ENCODE measurements around the gene SCAI. TPM values are rescaled to one million over a fixed set of nuclear protein-coding genes. Genes with fewer than 3 reads are reported as not detected.

Gene SCAI
- total RNA-seq, 1 experiment from 2014 or later = 4.7 TPM

- in situ Hi-C loops (cut with HindIII; ENCODE audit: low pct_unique_long_range_greater_than_20kb, low sequenced_read_pairs) = no loop called here
- DNase-seq (ENCODE audit: low read depth, low spot score) (no peak), ATAC-seq (no peak)
- ChIA-PET CTCF (no interaction called here), POLR2A (no interaction called here)
- Histone ChIP-seq H3K27ac (ENCODE audit: low read length) (no peak overlapping the region), H3K9me3 (ENCODE audit: control insufficient read depth, insufficient read depth, low read depth, low read length) (no peaks in the 10 kb centered on the region), H3K4me1 (ENCODE audit: control insufficient read depth, insufficient read depth, low read length) (no peaks in the 10 kb centered on the region), H3K27me3 (ENCODE audit: control insufficient read depth, insufficient read depth, low read length) (no peaks in the 10 kb centered on the region), H3K4me3 (ENCODE audit: low read depth in 2 of 2, low read length in 2 of 2) (no peak overlapping the region), H3K36me3 (ENCODE audit: control insufficient read depth, insufficient read depth, low read length) (no peaks in the 10 kb centered on the region)
- no peak for TF ChIP-seq REST (IDR thresholded peaks at IDR 0.05; ENCODE audit: insufficient read depth in 1 of 2, low read depth in 2 of 2, low read length in 1 of 2)
- TF ChIP-seq POLR2AphosphoS5 (IDR thresholded peaks at IDR 0.05; ENCODE audit: low read depth, low read length) = no peak
- no peak for TF ChIP-seq SIN3A (IDR thresholded peaks at IDR 0.05; ENCODE audit: borderline replicate concordance, insufficient read depth, low read depth, low read length)
- TF ChIP-seq TCF7L2 (IDR thresholded peaks at IDR 0.05; ENCODE audit: low read depth, low read length) = no peak
- no peak for TF ChIP-seq CTCF (IDR thresholded peaks at IDR 0.05)
- BruUV-seq (replicated peaks) = no TSS peak
- intact Hi-C loops (cut with micrococcal nuclease; ENCODE audit: unreplicated experiment) = no loop called here
Measured at GRCh38 chr9:124906966-124907365, 236.4 kb downstream of the SCAI start.

- Histone ChIP-seq H3K4me1 (ENCODE audit: control insufficient read depth, insufficient read depth, low read length) (no peaks in the 10 kb centered on the region), H3K27me3 (ENCODE audit: control insufficient read depth, insufficient read depth, low read length) (no peaks in the 10 kb centered on the region), H3K4me3 (ENCODE audit: low read depth in 2 of 2, low read length in 2 of 2) (no peak overlapping the region), H3K9me3 (ENCODE audit: control insufficient read depth, insufficient read depth, low read depth, low read length) (no peaks in the 10 kb centered on the region), H3K27ac (ENCODE audit: low read length) (no peak overlapping the region), H3K36me3 (ENCODE audit: control insufficient read depth, insufficient read depth, low read length) (no peaks in the 10 kb centered on the region; the same call in 1 of the 2 replicates)
- POLR2A ChIA-PET = no interaction called here
- in situ Hi-C loops (cut with HindIII; ENCODE audit: low pct_unique_long_range_greater_than_20kb, low sequenced_read_pairs) (no loop called here), intact Hi-C loops (cut with micrococcal nuclease; ENCODE audit: unreplicated experiment) (no loop called here)
- TF ChIP-seq SIN3A (IDR thresholded peaks at IDR 0.05; ENCODE audit: borderline replicate concordance, insufficient read depth, low read depth, low read length) (no peak), POLR2AphosphoS5 (IDR thresholded peaks at IDR 0.05; ENCODE audit: low read depth, low read length) (no peak), CTCF (IDR thresholded peaks at IDR 0.05) (no peak), REST (IDR thresholded peaks at IDR 0.05; ENCODE audit: insufficient read depth in 1 of 2, low read depth in 2 of 2, low read length in 1 of 2) (no peak), TCF7L2 (IDR thresholded peaks at IDR 0.05; ENCODE audit: low read depth, low read length) (no peak)
- ATAC-seq (no peak), DNase-seq (ENCODE audit: low read depth, low spot score) (no peak)
- no TSS peak for BruUV-seq (replicated peaks)
- CTCF ChIA-PET = no interaction called here
Measured at GRCh38 chr9:124899845-124900244, 243.5 kb downstream of the SCAI start.

Measured in Panc1 (cell line).